ENCODE measurements around the gene TCF25. TPM values are rescaled to one million over a fixed set of nuclear protein-coding genes. Genes with fewer than 3 reads are reported as not detected.

Gene TCF25
- total RNA-seq, 1 donor from 2014 or later = 272 TPM

DNA sequence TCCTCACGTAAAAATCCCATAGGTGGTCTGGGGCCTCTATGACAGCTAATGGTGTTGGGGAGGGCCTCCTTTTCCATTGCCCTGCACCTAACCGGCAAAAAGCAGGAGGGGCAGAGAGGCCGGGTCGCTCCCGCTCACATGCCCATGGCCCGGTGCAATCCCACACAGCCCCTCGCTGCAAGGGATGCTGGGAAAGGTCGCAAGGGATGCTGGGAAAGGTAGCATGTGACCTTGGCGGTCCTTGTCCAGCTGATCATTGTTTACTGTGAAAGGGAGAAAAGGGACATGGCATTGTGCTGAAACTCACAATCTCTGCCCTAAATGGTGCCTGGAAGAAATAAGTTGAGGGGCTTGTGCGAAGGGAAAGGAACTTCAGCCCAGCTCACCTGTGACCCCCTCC, 85.2 kb downstream of the TCF25 start:
- H3K4me3 Mint-ChIP-seq (ENCODE audit: unreplicated experiment) = peak overlapping the region; percentile 49
- DNase-seq = no peak
- H3K27me3 Mint-ChIP-seq (ENCODE audit: unreplicated experiment) = peaks cover 15% of the 10 kb centered on the region
- TF ChIP-seq, protein P1, sequence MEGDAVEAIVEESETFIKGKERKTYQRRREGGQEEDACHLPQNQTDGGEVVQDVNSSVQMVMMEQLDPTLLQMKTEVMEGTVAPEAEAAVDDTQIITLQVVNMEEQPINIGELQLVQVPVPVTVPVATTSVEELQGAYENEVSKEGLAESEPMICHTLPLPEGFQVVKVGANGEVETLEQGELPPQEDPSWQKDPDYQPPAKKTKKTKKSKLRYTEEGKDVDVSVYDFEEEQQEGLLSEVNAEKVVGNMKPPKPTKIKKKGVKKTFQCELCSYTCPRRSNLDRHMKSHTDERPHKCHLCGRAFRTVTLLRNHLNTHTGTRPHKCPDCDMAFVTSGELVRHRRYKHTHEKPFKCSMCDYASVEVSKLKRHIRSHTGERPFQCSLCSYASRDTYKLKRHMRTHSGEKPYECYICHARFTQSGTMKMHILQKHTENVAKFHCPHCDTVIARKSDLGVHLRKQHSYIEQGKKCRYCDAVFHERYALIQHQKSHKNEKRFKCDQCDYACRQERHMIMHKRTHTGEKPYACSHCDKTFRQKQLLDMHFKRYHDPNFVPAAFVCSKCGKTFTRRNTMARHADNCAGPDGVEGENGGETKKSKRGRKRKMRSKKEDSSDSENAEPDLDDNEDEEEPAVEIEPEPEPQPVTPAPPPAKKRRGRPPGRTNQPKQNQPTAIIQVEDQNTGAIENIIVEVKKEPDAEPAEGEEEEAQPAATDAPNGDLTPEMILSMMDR (IDR thresholded peaks at IDR 0.05; ENCODE audit: partially characterized antibody, unreplicated experiment) = no peak
- peaks cover 2% of the 10 kb centered on the region for H3K9me3 Mint-ChIP-seq (ENCODE audit: unreplicated experiment)
- no peak overlapping the region for H3K27ac Mint-ChIP-seq (ENCODE audit: unreplicated experiment)
- no peaks in the 10 kb centered on the region for H3K36me3 Mint-ChIP-seq (ENCODE audit: unreplicated experiment)
- H3K4me1 Mint-ChIP-seq (ENCODE audit: low read depth, unreplicated experiment) = peaks cover 19% of the 10 kb centered on the region

DNA sequence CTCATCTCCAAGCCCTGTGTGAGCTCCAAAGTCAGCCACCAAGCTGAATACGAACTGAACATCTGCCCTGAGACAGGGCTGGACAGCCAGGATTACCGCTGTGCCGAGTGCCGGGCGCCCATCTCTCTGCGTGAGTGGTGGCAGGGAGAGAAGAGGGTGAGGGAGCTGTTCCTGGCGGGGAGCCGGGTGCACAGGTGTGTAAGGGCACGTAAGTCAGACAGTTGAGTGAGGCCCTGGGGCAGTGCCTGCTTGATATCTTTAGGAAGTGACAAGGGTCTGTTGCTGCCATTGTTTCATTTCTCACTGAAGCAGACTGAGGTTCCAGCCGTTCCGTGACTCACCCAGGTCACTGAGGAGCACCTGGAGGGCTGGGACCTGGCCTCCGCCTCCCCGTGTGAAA, 87.6 kb downstream of the TCF25 start:
- TF ChIP-seq, protein P1 (IDR thresholded peaks at IDR 0.05; ENCODE audit: partially characterized antibody, unreplicated experiment) = no peak
- Mint-ChIP-seq H3K36me3 (ENCODE audit: unreplicated experiment) (no peaks in the 10 kb centered on the region), H3K27me3 (ENCODE audit: unreplicated experiment) (peaks cover 10% of the 10 kb centered on the region)

More for the DNA sequence above, 87.6 kb downstream of the TCF25 start:
- no peak overlapping the region for H3K4me3 Mint-ChIP-seq (ENCODE audit: unreplicated experiment)
- no peak for DNase-seq
- peaks cover 3% of the 10 kb centered on the region for H3K9me3 Mint-ChIP-seq (ENCODE audit: unreplicated experiment)
- no peak overlapping the region for H3K27ac Mint-ChIP-seq (ENCODE audit: unreplicated experiment)
- peaks cover 8% of the 10 kb centered on the region for H3K4me1 Mint-ChIP-seq (ENCODE audit: low read depth, unreplicated experiment)

Other genes starting within 250 kb of the TCF25 start
- 96.3 TPM for gene CHMP1A, start 215.9 kb upstream of the TCF25 start, total RNA-seq (ENCODE audit: unreplicated experiment)
- 18.0 TPM for gene SPATA33, start 215.8 kb upstream of the TCF25 start, total RNA-seq (ENCODE audit: unreplicated experiment)
- 56.9 TPM for gene CDK10, start 186.9 kb upstream of the TCF25 start, total RNA-seq (ENCODE audit: unreplicated experiment)
- gene SPATA2L, start 171.9 kb upstream of the TCF25 start, total RNA-seq (ENCODE audit: unreplicated experiment) = 18.6 TPM
- gene VPS9D1, start 152.7 kb upstream of the TCF25 start, total RNA-seq (ENCODE audit: unreplicated experiment) = 19.5 TPM
- gene ZNF276, start 152.1 kb upstream of the TCF25 start, total RNA-seq (ENCODE audit: unreplicated experiment) = 20.8 TPM
- gene FANCA, start 56.9 kb upstream of the TCF25 start, total RNA-seq (ENCODE audit: unreplicated experiment) = 42.8 TPM
- gene SPIRE2, start 45.1 kb upstream of the TCF25 start, total RNA-seq (ENCODE audit: unreplicated experiment) = 39.2 TPM
- gene MC1R, start 45.3 kb downstream of the TCF25 start, total RNA-seq (ENCODE audit: unreplicated experiment) = 12.8 TPM
- 3,960 TPM for gene TUBB3, start 49.8 kb downstream of the TCF25 start, total RNA-seq (ENCODE audit: unreplicated experiment)
- 96.0 TPM for gene DEF8, start 75.2 kb downstream of the TCF25 start, total RNA-seq (ENCODE audit: unreplicated experiment)
- gene DBNDD1, start 145.9 kb downstream of the TCF25 start, total RNA-seq (ENCODE audit: unreplicated experiment) = 77.8 TPM
- gene PRDM7, start 203.7 kb downstream of the TCF25 start, total RNA-seq (ENCODE audit: unreplicated experiment) = not detected